Esophagus (tissue), 2 donors: Measurements from ENCODE around the gene PITPNM2. TPM values are rescaled to one million over a fixed set of nuclear protein-coding genes. Genes with fewer than 3 reads are reported as not detected.
"Not testable (repeated sequence)": the region's sequence is repeated elsewhere in the genome, so short reads cannot be mapped to it uniquely, and the experiment has no call there.

Experiments
- H3K27ac ChIP-seq, 2 donors: one replicate each; pipeline ENCODE4 v1.5.1; 2013; ENCODE audit warnings: low read depth in 2 of 2, mild to moderate bottlenecking in 2 of 2, inconsistent platforms in 1 of 2, low read length in 1 of 2, moderate library complexity in 1 of 2
- H3K27me3 ChIP-seq, 2 donors: one replicate each; pipeline ENCODE4 v1.6.1; 2013; ENCODE audit warnings: low read length in 2 of 2, control low read depth in 1 of 2, mild to moderate bottlenecking in 1 of 2; ENCODE audit not compliant: insufficient read depth in 2 of 2, control insufficient read depth in 1 of 2
- H3K36me3 ChIP-seq, 2 donors: one replicate each; pipeline ENCODE4 v1.6.1; 2013; ENCODE audit warnings: low read length in 1 of 2; ENCODE audit not compliant: control insufficient read depth in 2 of 2, insufficient read depth in 2 of 2
- H3K4me1 ChIP-seq, 2 donors: one replicate each; pipeline ENCODE4 v1.6.1; 2013; ENCODE audit warnings: low read length in 1 of 2; ENCODE audit not compliant: control insufficient read depth in 2 of 2, insufficient read depth in 2 of 2
- H3K4me3 ChIP-seq, 2 donors: one replicate each; pipeline ENCODE4 v1.5.1; 2013; ENCODE audit warnings: low read length in 2 of 2, mild to moderate bottlenecking in 2 of 2, low read depth in 1 of 2, moderate library complexity in 1 of 2
- H3K9me3 ChIP-seq, 2 donors: one replicate each; pipeline ENCODE4 v1.6.1; 2013; ENCODE audit warnings: mild to moderate bottlenecking in 2 of 2, low read depth in 1 of 2, low read length in 1 of 2, moderate library complexity in 1 of 2; ENCODE audit not compliant: control insufficient read depth in 2 of 2, insufficient read depth in 1 of 2
- WGBS, 2 donors: extraction: QIAGEN DNeasy Blood & Tissue Kit; methylation state at CpG; one replicate each; pipeline ENCODE4 v1.1.7; 2013; 5-methylcytosine and 5-hydroxymethylcytosine counted together
- polyA plus RNA-seq, 2 donors: library from polyadenylated mRNA; stranded (reverse); fragments of 200-250 nt; gene quantifications; one replicate each; pipeline ENCODE4 v1.2.3, GENCODE V29; 2013
- donor health status: healthy with polysubstance abuse.
- donor health status: Bipolar disorder and iron deficiency.

PITPNM2 gene
- polyA plus RNA-seq, 2 donors = 4.1 to 7.8 TPM

DNA sequence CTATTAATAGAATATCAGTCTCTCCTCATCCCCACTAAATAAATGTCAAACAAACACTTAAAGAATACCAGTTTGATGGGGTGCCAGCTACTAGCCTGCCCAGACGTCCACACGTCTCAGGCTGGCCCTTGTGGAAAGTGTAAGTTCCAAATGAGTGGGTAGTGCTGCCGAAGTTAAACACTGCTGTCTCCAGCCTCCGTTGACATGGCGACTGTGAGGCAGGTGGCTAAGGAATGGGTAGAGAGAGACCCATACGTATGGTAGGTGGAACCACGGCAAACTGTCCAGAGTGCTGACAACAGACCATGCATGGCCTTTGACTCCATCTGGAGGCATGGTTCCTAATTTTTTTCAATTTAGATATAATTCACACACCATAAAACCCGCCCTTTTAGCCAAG is 37.9 kb downstream of the PITPNM2 start:
- Histone ChIP-seq H3K36me3 (peaks cover 0 to 2% of the 10 kb centered on the region in 2 donors), H3K27me3 (no peaks in the 10 kb centered on the region), H3K9me3 (no peaks in the 10 kb centered on the region), H3K27ac (peak overlapping the region in 1 of 2 donors; percentile 34), H3K4me1 (peaks cover 13 to 16% of the 10 kb centered on the region in 2 donors), H3K4me3 (no peak overlapping the region)
- WGBS, 2 donors = 76 to 77% methylated on average over 8 of the region's 8 CpGs

GRCh38 chr12:123111498-123112165 is 39.3 kb downstream of the PITPNM2 start:
- 81 to 89% methylated on average over 19 of the region's 19 CpGs for WGBS, 2 donors

GRCh38 chr12:123109319-123109772 is 41.5 kb downstream of the PITPNM2 start:
- Histone ChIP-seq H3K36me3 (peaks cover 0 to 2% of the 10 kb centered on the region in 2 donors), H3K9me3 (no peaks in the 10 kb centered on the region), H3K27ac (no peak overlapping the region), H3K4me1 (peaks cover 7 to 12% of the 10 kb centered on the region in 2 donors), H3K27me3 (no peaks in the 10 kb centered on the region), H3K4me3 (no peak overlapping the region)
- WGBS, 2 donors = 72 to 73% methylated on average over 3 of the region's 3 CpGs

More at GRCh38 chr12:123111498-123112165, 39.3 kb downstream of the PITPNM2 start:
- Histone ChIP-seq H3K4me1 (peaks cover 12 to 21% of the 10 kb centered on the region in 2 donors), H3K4me3 (no peak overlapping the region), H3K9me3 (no peaks in the 10 kb centered on the region), H3K27me3 (no peaks in the 10 kb centered on the region), H3K36me3 (peaks cover 0 to 2% of the 10 kb centered on the region in 2 donors), H3K27ac (no peak overlapping the region)

GRCh38 chr12:123108682-123109066 is 42.2 kb downstream of the PITPNM2 start:
- no peaks in the 10 kb centered on the region for H3K9me3 ChIP-seq
- peaks cover 7 to 11% of the 10 kb centered on the region in 2 donors for H3K4me1 ChIP-seq
- WGBS, 2 donors = 87 to 91% methylated on average over 7 of the region's 7 CpGs
- peaks cover 0 to 2% of the 10 kb centered on the region in 2 donors for H3K36me3 ChIP-seq
- no peaks in the 10 kb centered on the region for H3K27me3 ChIP-seq
- H3K27ac ChIP-seq = no peak overlapping the region
- no peak overlapping the region for H3K4me3 ChIP-seq

GRCh38 chr12:123107926-123108681 is 42.8 kb downstream of the PITPNM2 start:
- H3K4me3 ChIP-seq = no peak overlapping the region
- peaks cover 0 to 4% of the 10 kb centered on the region in 2 donors for H3K36me3 ChIP-seq
- H3K4me1 ChIP-seq = peaks cover 7 to 13% of the 10 kb centered on the region in 2 donors
- no peaks in the 10 kb centered on the region for H3K27me3 ChIP-seq
- no peak overlapping the region for H3K27ac ChIP-seq
- no peaks in the 10 kb centered on the region for H3K9me3 ChIP-seq
- 83 to 87% methylated on average over 13 of the region's 13 CpGs for WGBS, 2 donors

DNA sequence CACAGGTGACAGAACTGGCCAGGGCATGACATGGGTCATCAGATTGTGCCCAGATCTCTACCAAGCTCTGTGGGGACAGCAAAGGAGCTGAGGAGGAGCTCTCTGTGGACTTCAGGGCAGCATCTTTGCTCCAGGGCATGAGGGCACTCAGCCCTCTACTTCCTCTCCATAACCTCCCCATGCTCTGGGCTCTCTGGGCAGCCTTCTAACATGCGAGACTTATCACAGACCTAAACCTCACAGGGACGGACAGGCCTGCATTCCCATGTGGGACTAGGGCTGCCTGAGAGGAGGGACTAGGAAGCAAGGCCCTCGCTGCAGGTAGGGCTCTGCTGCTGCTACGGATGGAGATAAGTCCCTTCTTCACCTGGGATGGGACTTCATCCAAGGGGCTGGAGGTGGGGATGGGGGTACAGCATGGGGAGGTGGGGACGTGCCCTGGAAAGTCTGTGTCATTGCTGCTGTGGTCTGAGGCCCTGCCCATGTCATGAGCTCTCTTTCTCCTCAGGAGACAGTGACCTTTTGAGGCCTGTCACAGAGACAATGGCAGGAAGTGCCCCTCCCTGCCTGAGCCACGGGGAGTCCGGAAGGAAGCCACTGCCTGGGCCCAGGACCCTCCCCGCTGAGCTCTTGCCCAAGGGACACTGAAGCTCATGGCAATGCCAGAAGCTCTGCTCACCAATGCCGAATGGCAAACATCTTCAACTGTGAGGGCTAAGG is 44.1 kb downstream of the PITPNM2 start:
- Histone ChIP-seq H3K4me1 (peaks cover 6 to 13% of the 10 kb centered on the region in 2 donors), H3K4me3 (no peak overlapping the region), H3K27me3 (no peaks in the 10 kb centered on the region), H3K27ac (peak overlapping the region in 1 of 2 donors; percentile 9), H3K9me3 (no peaks in the 10 kb centered on the region), H3K36me3 (peaks cover 0 to 4% of the 10 kb centered on the region in 2 donors)
- WGBS, 2 donors = 59 to 61% methylated on average over 9 of the region's 9 CpGs

GRCh38 chr12:123105211-123105826 is 45.6 kb downstream of the PITPNM2 start:
- 81 to 84% methylated on average over 14 of the region's 14 CpGs for WGBS, 2 donors
- H3K27ac ChIP-seq = no peak overlapping the region

GRCh38 chr12:123104809-123105208 is 46.1 kb downstream of the PITPNM2 start:
- 89 to 91% methylated on average over 4 of the region's 4 CpGs for WGBS, 2 donors

More at GRCh38 chr12:123105211-123105826, 45.6 kb downstream of the PITPNM2 start:
- Histone ChIP-seq H3K36me3 (peaks cover 0 to 4% of the 10 kb centered on the region in 2 donors), H3K4me3 (no peak overlapping the region), H3K9me3 (no peaks in the 10 kb centered on the region), H3K4me1 (peaks cover 0 to 10% of the 10 kb centered on the region in 2 donors), H3K27me3 (no peaks in the 10 kb centered on the region)

GRCh38 chr12:123104094-123104493 is 46.8 kb downstream of the PITPNM2 start:
- H3K36me3 ChIP-seq, H3K9me3 ChIP-seq, H3K4me3 ChIP-seq, H3K27me3 ChIP-seq, H3K4me1 ChIP-seq, H3K27ac ChIP-seq: not testable (repeated sequence)
- WGBS, 2 donors = 95% methylated on average over 12 of the region's 12 CpGs

More at GRCh38 chr12:123104809-123105208, 46.1 kb downstream of the PITPNM2 start:
- H3K27me3 ChIP-seq = no peaks in the 10 kb centered on the region
- no peak overlapping the region for H3K27ac ChIP-seq
- H3K4me3 ChIP-seq = no peak overlapping the region
- H3K9me3 ChIP-seq = no peaks in the 10 kb centered on the region
- H3K4me1 ChIP-seq = peaks cover 0 to 10% of the 10 kb centered on the region in 2 donors
- peaks cover 0 to 4% of the 10 kb centered on the region in 2 donors for H3K36me3 ChIP-seq
